SH-SY5Y (cell line): Measurements from ENCODE around the gene FBLN5.

Experiments used
- GATA2 ChIP-seq: IDR thresholded peaks from 2 replicates; pipeline ENCODE4 v1.6.1; 2011; ENCODE audit warnings: mild to moderate bottlenecking, low read depth, low read length
- GATA3 ChIP-seq: IDR thresholded peaks from 2 replicates; pipeline ENCODE4 v1.6.1; 2011; ENCODE audit warnings: low read depth, mild to moderate bottlenecking, low read length, moderate library complexity

DNA sequence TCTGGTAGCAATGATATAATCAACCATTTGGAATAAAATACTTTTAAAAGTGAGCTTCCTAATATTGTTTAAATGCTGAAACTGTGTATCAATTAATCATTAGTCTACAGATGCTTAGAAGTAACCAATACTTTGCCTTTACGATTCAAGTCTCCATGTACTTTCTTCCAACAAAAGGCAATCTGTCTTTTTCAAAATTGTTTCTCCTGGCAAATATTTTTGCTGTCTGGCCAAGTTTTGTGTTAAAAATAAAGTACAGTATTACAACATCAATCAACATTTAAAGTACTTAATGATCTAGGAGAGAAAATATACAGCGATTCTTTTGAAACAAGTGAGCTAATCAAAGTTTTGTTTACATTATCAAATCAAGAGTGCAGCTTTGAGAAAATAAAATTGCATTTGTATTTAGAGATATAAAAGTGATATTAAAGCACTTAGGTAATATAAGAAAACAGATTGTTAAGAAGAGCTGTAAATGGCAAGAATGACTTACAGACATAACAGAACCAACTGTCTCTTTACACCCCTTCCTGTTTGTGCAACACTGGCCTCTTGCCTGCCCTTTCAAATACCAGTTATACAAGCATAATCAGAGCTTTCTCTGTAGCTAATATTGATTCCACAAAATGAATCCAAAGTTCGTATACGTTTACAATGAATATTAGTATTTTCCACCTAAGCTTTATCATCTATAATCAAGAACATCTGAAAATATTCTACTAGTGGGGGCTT, 38.2 kb upstream of the FBLN5 start:
- TF ChIP-seq GATA2 (no peak), GATA3 (no peak)
